Osteoblast (primary cell): ENCODE data around the gene POU2F2. TPM values are rescaled to one million over a fixed set of nuclear protein-coding genes. Genes with fewer than 3 reads are reported as not detected.

Source experiments
- DNase-seq: peaks from one replicate; pipeline ENCODE4 v3.0.0; 2011; ENCODE audit warnings: low spot score, mixed read lengths; ENCODE audit not compliant: insufficient read length; ENCODE audit errors: missing footprints
- H2AFZ ChIP-seq: 2 replicates; pipeline ENCODE4 v1.6.0; 2011; ENCODE audit warnings: mild to moderate bottlenecking, low read length
- H3K27ac ChIP-seq: 2 replicates; pipeline ENCODE4 v1.5.1; 2011; ENCODE audit warnings: mild to moderate bottlenecking, low read depth, low read length, moderate library complexity
- H3K27me3 ChIP-seq: 2 replicates; pipeline ENCODE4 v1.6.0; 2012; ENCODE audit warnings: mild to moderate bottlenecking, control low read depth, inconsistent platforms, low read length, moderate library complexity; ENCODE audit not compliant: insufficient read depth
- H3K36me3 ChIP-seq: 2 replicates; pipeline ENCODE4 v1.5.1; 2011; ENCODE audit warnings: mild to moderate bottlenecking, low read length, control low read depth, moderate library complexity; ENCODE audit not compliant: insufficient read depth
- H3K4me1 ChIP-seq: 2 replicates; pipeline ENCODE4 v1.5.1; 2011; ENCODE audit warnings: mild to moderate bottlenecking, low read length, control low read depth, moderate library complexity; ENCODE audit not compliant: insufficient read depth
- H3K4me2 ChIP-seq: 2 replicates; pipeline ENCODE4 v1.6.0; 2011; ENCODE audit warnings: mild to moderate bottlenecking, low read length; ENCODE audit not compliant: insufficient read depth
- H3K4me3 ChIP-seq: fragments of 200-600 bp; sonication (generic); 3 replicates; pipeline ENCODE4 v1.5.1; 2012; ENCODE audit warnings: mild to moderate bottlenecking, low read length, inconsistent platforms; ENCODE audit not compliant: insufficient read depth
- H3K79me2 ChIP-seq: 2 replicates; pipeline ENCODE4 v1.6.0; 2012; ENCODE audit warnings: mild to moderate bottlenecking, low read length, control low read depth, inconsistent platforms; ENCODE audit not compliant: insufficient read depth
- H3K9me3 ChIP-seq: 2 replicates; pipeline ENCODE4 v1.5.1; 2011; ENCODE audit warnings: low read depth, low read length, control low read depth
- H4K20me1 ChIP-seq: 2 replicates; pipeline ENCODE4 v1.6.0; 2012; ENCODE audit warnings: mild to moderate bottlenecking, low read length, control low read depth; ENCODE audit not compliant: insufficient read depth
- total RNA-seq: library from RNA; depleted of rRNA; stranded (reverse); fragments of >200 nt; gene quantifications from 2 replicates; pipeline ENCODE4 v1.2.3, GENCODE V29; 2012
- TF ChIP-seq, protein P1 (sequence below): IDR thresholded peaks from 2 replicates; pipeline ENCODE4 v1.5.1; 2011; ENCODE audit warnings: mild to moderate bottlenecking, low read depth, low read length, moderate library complexity; ENCODE audit errors: extremely low read depth

Gene POU2F2
- total RNA-seq, 1 donor: under 0.01 TPM

DNA sequence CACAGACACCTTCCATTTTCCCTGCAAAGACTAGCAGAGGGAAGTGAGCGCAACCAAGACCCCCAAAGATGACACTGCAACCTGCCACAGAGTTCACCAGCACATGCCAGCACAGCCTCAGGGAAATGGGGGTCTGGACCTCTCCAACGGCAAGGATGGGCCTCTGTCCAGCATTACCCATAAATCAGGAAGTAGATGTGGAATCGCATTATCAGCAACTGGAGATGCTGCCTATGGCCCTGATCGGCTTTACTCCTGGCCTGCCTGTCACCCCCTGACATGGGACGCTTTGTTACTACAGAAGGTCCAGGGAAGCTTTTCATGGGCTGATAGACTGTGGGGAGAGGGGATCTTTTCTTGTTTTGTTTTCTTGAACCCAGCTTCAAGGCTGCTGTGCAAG is 41.4 kb upstream of the POU2F2 start:
- no peak overlapping the region for H3K27ac ChIP-seq
- H3K4me3 ChIP-seq: no peak overlapping the region
- no peak overlapping the region for H2AFZ ChIP-seq
- H3K27me3 ChIP-seq: peaks cover 43% of the 10 kb centered on the region
- TF ChIP-seq, protein P1, sequence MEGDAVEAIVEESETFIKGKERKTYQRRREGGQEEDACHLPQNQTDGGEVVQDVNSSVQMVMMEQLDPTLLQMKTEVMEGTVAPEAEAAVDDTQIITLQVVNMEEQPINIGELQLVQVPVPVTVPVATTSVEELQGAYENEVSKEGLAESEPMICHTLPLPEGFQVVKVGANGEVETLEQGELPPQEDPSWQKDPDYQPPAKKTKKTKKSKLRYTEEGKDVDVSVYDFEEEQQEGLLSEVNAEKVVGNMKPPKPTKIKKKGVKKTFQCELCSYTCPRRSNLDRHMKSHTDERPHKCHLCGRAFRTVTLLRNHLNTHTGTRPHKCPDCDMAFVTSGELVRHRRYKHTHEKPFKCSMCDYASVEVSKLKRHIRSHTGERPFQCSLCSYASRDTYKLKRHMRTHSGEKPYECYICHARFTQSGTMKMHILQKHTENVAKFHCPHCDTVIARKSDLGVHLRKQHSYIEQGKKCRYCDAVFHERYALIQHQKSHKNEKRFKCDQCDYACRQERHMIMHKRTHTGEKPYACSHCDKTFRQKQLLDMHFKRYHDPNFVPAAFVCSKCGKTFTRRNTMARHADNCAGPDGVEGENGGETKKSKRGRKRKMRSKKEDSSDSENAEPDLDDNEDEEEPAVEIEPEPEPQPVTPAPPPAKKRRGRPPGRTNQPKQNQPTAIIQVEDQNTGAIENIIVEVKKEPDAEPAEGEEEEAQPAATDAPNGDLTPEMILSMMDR: no peak
- no peaks in the 10 kb centered on the region for H4K20me1 ChIP-seq
- no peak overlapping the region for H3K4me2 ChIP-seq
- H3K36me3 ChIP-seq: no peaks in the 10 kb centered on the region
- H3K79me2 ChIP-seq: no peaks in the 10 kb centered on the region
- no peak for DNase-seq
- peaks cover 6% of the 10 kb centered on the region for H3K4me1 ChIP-seq
- H3K9me3 ChIP-seq: no peaks in the 10 kb centered on the region

GRCh38 chr19:42172261-42172660 is 40.0 kb upstream of the POU2F2 start:
- H3K27me3 ChIP-seq: peaks cover 36% of the 10 kb centered on the region
- H3K79me2 ChIP-seq: no peaks in the 10 kb centered on the region
- no peaks in the 10 kb centered on the region for H3K9me3 ChIP-seq
- TF ChIP-seq, protein P1: no peak
- H3K36me3 ChIP-seq: no peaks in the 10 kb centered on the region
- H2AFZ ChIP-seq: no peak overlapping the region
- no peaks in the 10 kb centered on the region for H4K20me1 ChIP-seq
- no peak overlapping the region for H3K27ac ChIP-seq
- H3K4me2 ChIP-seq: no peak overlapping the region
- H3K4me1 ChIP-seq: peaks cover 6% of the 10 kb centered on the region
- no peak overlapping the region for H3K4me3 ChIP-seq
- no peak for DNase-seq

DNA sequence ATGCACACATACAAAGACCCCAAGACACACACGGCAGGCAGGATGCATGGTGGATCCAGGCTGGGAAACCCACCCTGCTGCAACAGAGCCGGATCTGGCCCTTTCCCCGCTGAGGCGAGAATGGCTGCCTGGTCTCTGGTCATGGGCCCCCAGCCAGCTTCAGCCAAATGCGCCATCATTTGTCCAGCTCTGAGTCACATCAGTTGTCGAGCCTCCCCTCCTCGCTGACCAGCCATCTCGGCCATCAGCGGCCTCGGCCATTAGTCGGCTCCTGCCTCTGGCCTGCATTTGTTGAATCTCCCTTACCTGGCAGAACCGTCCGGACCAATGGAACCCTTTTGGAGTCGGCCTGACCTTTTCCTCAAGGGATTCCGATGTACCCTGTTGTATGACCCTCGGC is 38.5 kb upstream of the POU2F2 start:
- no peaks in the 10 kb centered on the region for H3K36me3 ChIP-seq
- H3K4me2 ChIP-seq: no peak overlapping the region
- H3K9me3 ChIP-seq: no peaks in the 10 kb centered on the region
- no peak for DNase-seq
- H3K4me1 ChIP-seq: peaks cover under 1% of the 10 kb centered on the region
- no peaks in the 10 kb centered on the region for H3K79me2 ChIP-seq
- H2AFZ ChIP-seq: no peak overlapping the region
- H3K4me3 ChIP-seq: no peak overlapping the region
- peaks cover 34% of the 10 kb centered on the region for H3K27me3 ChIP-seq
- no peaks in the 10 kb centered on the region for H4K20me1 ChIP-seq
- H3K27ac ChIP-seq: no peak overlapping the region
- TF ChIP-seq, protein P1: no peak

GRCh38 chr19:42169486-42170413 is 37.5 kb upstream of the POU2F2 start:
- peaks cover 30% of the 10 kb centered on the region for H3K27me3 ChIP-seq
- no peaks in the 10 kb centered on the region for H3K79me2 ChIP-seq
- DNase-seq: no peak
- TF ChIP-seq, protein P1: no peak
- no peak overlapping the region for H3K4me3 ChIP-seq
- H3K4me2 ChIP-seq: no peak overlapping the region
- no peaks in the 10 kb centered on the region for H3K4me1 ChIP-seq
- no peaks in the 10 kb centered on the region for H3K9me3 ChIP-seq
- no peak overlapping the region for H3K27ac ChIP-seq
- H4K20me1 ChIP-seq: no peaks in the 10 kb centered on the region
- no peaks in the 10 kb centered on the region for H3K36me3 ChIP-seq
- no peak overlapping the region for H2AFZ ChIP-seq
